ENCODE measurements around the gene OR2F2.

OR2F2 gene

DNA sequence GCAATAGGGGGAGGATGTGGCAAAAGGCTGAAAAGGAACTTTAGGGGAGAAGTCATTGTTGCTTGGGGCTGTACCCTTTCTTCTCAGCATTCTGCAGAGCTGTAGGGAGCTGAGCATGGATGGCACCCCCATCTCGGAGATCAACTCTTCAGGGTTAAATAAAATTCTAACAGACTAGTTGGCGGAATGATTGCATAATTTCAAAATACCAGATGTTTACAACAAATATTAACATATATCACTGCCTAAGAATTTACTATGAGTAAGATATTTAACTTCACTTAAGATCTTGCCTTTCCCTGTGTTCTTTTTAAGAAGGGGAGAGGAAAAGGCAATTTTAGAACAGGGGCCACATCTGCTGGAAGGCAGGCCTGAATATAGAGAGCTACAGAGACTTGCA, 19.1 kb downstream of the OR2F2 start:
- Histone ChIP-seq H3K27ac (ENCODE audit: low read depth, low read length) (no peak overlapping the region), H3K4me1 (ENCODE audit: control insufficient read depth, insufficient read depth, low read length) (no peaks in the 10 kb centered on the region), H3K9me3 (ENCODE audit: control insufficient read depth, insufficient read depth, low read depth, low read length) (no peaks in the 10 kb centered on the region), H3K9ac (ENCODE audit: low read length) (no peak overlapping the region), H3K27me3 (ENCODE audit: control insufficient read depth, insufficient read depth, low read length) (no peaks in the 10 kb centered on the region), H3K4me3 (ENCODE audit: low read depth, low read length) (no peak overlapping the region), H3K36me3 (ENCODE audit: control insufficient read depth, insufficient read depth, low read length) (no peaks in the 10 kb centered on the region)

DNA sequence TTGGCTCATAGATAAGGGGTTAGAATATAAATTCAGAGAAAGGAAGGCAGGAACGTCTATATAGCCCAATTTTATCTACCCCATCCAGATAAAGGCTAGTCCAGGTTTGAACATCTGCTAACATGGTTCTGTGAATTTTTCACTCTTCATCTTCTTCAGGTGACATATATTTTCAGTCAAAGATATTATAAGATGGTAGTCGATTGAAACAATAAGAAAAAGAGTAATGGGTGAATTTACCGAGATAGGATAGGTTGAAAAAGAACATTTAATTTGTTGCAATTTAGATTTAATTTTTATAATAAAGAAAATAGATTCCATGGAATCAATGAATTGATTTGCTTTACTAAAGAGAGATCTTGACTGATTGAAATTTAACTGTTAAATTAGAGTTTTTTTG, 19.5 kb downstream of the OR2F2 start, which contains the start of gene OR2F1:
OR2F1 (plus strand) TSS at position 301 of the 400 bp plus-strand sequence. CDS start 5,127 bp downstream, outside the sequence.
- Histone ChIP-seq H3K27ac (ENCODE audit: low read depth, low read length) (no peak within 1 kb of the TSS), H3K36me3 (ENCODE audit: control insufficient read depth, insufficient read depth, low read length) (no peaks in the 10 kb centered on the region), H3K27me3 (ENCODE audit: control insufficient read depth, insufficient read depth, low read length) (no peaks in the 10 kb centered on the region), H3K9me3 (ENCODE audit: control insufficient read depth, insufficient read depth, low read depth, low read length) (no peaks in the 10 kb centered on the region), H3K4me1 (ENCODE audit: control insufficient read depth, insufficient read depth, low read length) (no peaks in the 10 kb centered on the region), H3K9ac (ENCODE audit: low read length) (no peak within 1 kb of the TSS), H3K4me3 (ENCODE audit: low read depth, low read length) (no peak within 1 kb of the TSS)

DNA sequence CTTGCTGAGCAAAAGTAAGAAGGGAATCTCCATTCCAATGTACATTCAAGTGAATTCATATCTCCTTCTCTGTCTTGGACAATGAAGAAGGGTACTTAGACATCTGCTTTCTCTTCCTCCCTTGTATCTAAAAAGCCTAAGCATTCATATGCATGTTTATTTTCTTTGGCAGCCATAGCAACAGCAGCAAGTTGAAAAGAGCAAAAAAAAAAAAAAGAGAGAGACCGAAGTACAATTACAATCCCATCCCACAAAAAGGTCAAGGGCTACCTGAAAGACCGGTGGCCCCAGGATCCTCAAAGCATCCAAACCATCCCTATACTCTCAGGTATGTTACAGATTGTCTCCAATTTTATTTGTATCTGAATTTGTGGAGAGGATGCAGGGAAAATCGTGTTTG, 23.7 kb downstream of the OR2F2 start:
- no peak overlapping the region for H3K9ac ChIP-seq (ENCODE audit: low read length)
- no peak overlapping the region for H3K27ac ChIP-seq (ENCODE audit: low read depth, low read length)
- no peaks in the 10 kb centered on the region for H3K9me3 ChIP-seq (ENCODE audit: control insufficient read depth, insufficient read depth, low read depth, low read length)
- no peaks in the 10 kb centered on the region for H3K27me3 ChIP-seq (ENCODE audit: control insufficient read depth, insufficient read depth, low read length)
- H3K4me1 ChIP-seq (ENCODE audit: control insufficient read depth, insufficient read depth, low read length), result no peaks in the 10 kb centered on the region
- H3K36me3 ChIP-seq (ENCODE audit: control insufficient read depth, insufficient read depth, low read length), result no peaks in the 10 kb centered on the region
- H3K4me3 ChIP-seq (ENCODE audit: low read depth, low read length), result no peak overlapping the region

DNA sequence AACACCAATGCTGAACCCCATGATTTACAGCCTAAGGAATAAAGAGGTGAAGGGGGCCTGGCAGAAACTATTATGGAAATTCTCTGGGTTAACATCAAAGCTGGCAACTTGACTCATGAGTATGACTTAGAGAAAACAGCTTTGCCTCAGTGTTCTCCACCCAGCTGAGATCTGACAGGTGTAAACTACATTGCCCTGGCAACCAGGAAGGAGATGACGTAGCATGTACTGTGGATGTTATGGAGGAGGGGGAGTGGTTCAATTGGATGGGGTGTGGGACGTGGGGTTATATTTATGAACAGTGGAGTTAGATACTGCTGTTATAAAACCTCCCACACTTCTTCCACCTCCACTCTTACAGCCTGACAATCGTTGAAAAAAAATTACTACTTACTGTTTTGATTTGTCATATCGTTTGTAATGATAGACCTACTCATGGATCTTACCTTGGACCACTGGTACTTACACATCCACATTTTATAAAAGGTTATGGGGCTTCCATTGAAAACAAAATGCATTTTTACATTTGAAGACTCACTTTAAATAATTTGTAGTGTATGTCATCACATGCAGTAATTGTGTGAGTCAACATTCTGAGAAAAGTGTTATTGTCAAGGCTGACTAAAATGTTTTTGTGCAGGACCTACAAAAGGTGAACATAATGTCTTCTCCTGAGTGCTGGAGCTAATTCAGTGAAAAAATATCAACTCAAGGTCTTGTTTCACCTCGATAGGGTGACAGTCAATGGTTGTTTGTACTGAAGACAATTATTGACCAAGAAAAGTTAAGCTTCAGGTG, 26.0 kb downstream of the OR2F2 start:
- Histone ChIP-seq H3K4me1 (ENCODE audit: control insufficient read depth, insufficient read depth, low read length) (no peaks in the 10 kb centered on the region), H3K36me3 (ENCODE audit: control insufficient read depth, insufficient read depth, low read length) (no peaks in the 10 kb centered on the region), H3K27me3 (ENCODE audit: control insufficient read depth, insufficient read depth, low read length) (no peaks in the 10 kb centered on the region), H3K9ac (ENCODE audit: low read length) (no peak overlapping the region), H3K9me3 (ENCODE audit: control insufficient read depth, insufficient read depth, low read depth, low read length) (no peaks in the 10 kb centered on the region), H3K4me3 (ENCODE audit: low read depth, low read length) (no peak overlapping the region), H3K27ac (ENCODE audit: low read depth, low read length) (no peak overlapping the region)

DNA sequence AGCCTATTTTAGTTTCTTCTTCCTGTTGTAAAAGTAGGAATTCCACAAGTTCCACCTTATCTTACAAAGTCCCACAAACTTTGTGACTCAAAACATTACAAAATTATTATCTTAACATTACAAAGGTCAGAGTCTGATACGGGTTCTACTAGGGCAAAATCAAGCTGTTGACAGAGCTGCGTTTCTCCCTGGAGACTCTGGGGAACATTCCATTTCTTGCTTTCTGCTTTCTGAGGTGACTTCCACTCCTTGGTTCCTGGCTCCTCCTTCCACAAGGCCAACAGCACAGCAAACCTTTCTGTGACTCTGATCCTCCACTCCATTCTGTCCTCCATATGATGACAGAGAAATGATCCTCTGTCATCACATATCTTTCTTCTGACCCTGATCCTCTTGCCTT, 30.2 kb downstream of the OR2F2 start:
- H3K27ac ChIP-seq (ENCODE audit: low read depth, low read length), result no peak overlapping the region
- H3K9ac ChIP-seq (ENCODE audit: low read length), result no peak overlapping the region
- H3K4me3 ChIP-seq (ENCODE audit: low read depth, low read length), result no peak overlapping the region
- no peaks in the 10 kb centered on the region for H3K9me3 ChIP-seq (ENCODE audit: control insufficient read depth, insufficient read depth, low read depth, low read length)
- no peaks in the 10 kb centered on the region for H3K4me1 ChIP-seq (ENCODE audit: control insufficient read depth, insufficient read depth, low read length)
- H3K36me3 ChIP-seq (ENCODE audit: control insufficient read depth, insufficient read depth, low read length), result no peaks in the 10 kb centered on the region
- no peaks in the 10 kb centered on the region for H3K27me3 ChIP-seq (ENCODE audit: control insufficient read depth, insufficient read depth, low read length)

DNA sequence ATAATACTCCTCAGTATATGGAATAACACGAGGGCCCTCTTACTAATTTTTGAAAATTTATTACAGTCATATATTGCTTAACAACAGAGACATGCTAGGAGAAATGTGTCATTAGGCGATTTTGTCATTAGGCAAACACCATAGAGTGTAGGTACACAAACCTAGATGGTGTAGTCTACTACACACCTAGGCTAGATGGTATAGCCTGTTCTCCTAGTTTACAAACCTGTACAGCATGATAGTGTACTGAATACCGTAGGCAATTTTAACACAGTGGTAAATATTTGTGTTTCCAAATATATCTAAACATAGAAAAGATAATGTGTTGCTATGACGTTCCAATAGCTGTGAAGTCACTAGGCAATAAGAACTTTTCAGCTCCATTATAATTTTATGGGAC, 32.4 kb downstream of the OR2F2 start:
- Histone ChIP-seq H3K4me3 (ENCODE audit: low read depth, low read length) (no peak overlapping the region), H3K9ac (ENCODE audit: low read length) (no peak overlapping the region), H3K4me1 (ENCODE audit: control insufficient read depth, insufficient read depth, low read length) (no peaks in the 10 kb centered on the region), H3K36me3 (ENCODE audit: control insufficient read depth, insufficient read depth, low read length) (no peaks in the 10 kb centered on the region), H3K27me3 (ENCODE audit: control insufficient read depth, insufficient read depth, low read length) (no peaks in the 10 kb centered on the region), H3K27ac (ENCODE audit: low read depth, low read length) (no peak overlapping the region), H3K9me3 (ENCODE audit: control insufficient read depth, insufficient read depth, low read depth, low read length) (no peaks in the 10 kb centered on the region)

DNA sequence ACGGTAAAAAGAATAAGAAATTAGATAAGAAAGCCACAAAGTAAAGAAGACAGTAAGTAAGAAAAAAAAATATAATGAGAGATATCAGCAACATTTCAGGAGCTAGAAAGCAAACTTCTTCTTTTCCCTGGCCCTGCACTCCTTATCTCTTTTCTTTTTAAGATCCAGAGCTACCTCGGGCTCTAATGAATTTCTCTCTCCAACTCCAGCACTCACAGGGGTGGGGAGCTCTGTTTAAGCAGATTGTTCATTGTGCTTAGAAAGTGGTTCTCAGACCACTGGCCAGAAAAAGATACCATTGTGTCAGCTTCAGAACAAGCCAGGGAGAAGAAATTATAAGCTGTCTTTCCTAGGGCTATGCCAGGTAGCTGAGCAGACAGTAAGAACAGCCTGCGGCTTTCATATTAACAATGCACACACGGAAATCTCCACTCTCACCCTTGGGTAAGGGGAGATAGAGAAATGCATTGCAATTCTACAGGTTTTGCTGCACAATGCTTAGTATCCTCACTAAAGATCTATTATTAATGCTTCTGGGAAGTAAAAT, 38.9 kb downstream of the OR2F2 start:
- Histone ChIP-seq H3K27ac (ENCODE audit: low read depth, low read length) (no peak overlapping the region), H3K27me3 (ENCODE audit: control insufficient read depth, insufficient read depth, low read length) (no peaks in the 10 kb centered on the region), H3K4me3 (ENCODE audit: low read depth, low read length) (no peak overlapping the region)

DNA sequence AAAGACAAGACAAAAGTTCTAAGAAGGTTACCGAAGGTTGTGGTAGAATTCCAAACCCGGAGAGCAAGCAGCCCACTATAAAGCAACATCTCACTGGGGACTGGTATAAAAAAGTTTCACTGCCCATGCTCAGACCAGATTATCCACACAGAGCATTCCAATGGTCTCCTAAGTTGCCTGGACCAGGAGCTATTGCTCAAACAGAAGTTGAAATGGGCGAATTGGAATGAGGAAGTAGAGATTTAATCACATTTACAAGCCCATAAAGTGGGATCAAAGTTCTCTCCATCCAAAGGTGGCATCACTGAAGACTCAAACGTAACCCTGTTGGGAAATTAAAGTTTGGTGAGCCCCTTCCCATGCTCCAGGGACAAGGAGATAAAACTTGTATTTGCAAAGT, 39.4 kb downstream of the OR2F2 start:
- Histone ChIP-seq H3K27me3 (ENCODE audit: control insufficient read depth, insufficient read depth, low read length) (no peaks in the 10 kb centered on the region), H3K9ac (ENCODE audit: low read length) (no peak overlapping the region), H3K27ac (ENCODE audit: low read depth, low read length) (no peak overlapping the region), H3K9me3 (ENCODE audit: control insufficient read depth, insufficient read depth, low read depth, low read length) (no peaks in the 10 kb centered on the region), H3K36me3 (ENCODE audit: control insufficient read depth, insufficient read depth, low read length) (no peaks in the 10 kb centered on the region), H3K4me1 (ENCODE audit: control insufficient read depth, insufficient read depth, low read length) (no peaks in the 10 kb centered on the region), H3K4me3 (ENCODE audit: low read depth, low read length) (no peak overlapping the region)

More for the DNA sequence above, 38.9 kb downstream of the OR2F2 start:
- Histone ChIP-seq H3K4me1 (ENCODE audit: control insufficient read depth, insufficient read depth, low read length) (no peaks in the 10 kb centered on the region), H3K36me3 (ENCODE audit: control insufficient read depth, insufficient read depth, low read length) (no peaks in the 10 kb centered on the region), H3K9me3 (ENCODE audit: control insufficient read depth, insufficient read depth, low read depth, low read length) (no peaks in the 10 kb centered on the region), H3K9ac (ENCODE audit: low read length) (no peak overlapping the region)

DNA sequence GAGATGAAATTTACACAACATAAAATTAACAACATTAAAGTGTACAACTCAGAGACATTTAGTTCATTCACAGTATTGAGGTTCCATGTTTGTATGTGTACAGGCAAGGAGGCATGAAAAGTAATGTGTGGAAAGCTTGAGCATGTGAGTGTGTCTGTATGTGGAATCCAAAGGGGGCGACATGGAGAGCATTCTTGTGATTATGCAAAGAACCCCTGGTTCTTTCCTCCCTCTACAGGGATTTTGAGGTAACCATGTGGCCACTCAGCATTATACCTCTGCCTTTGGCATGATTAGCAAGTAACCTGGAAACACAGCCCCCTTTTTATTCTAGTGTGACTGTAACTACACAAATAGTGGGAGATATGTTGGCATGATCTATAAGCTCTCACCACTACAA, 40.6 kb downstream of the OR2F2 start:
- no peaks in the 10 kb centered on the region for H3K36me3 ChIP-seq (ENCODE audit: control insufficient read depth, insufficient read depth, low read length)
- H3K27ac ChIP-seq (ENCODE audit: low read depth, low read length), result no peak overlapping the region
- H3K9ac ChIP-seq (ENCODE audit: low read length), result no peak overlapping the region
- no peaks in the 10 kb centered on the region for H3K4me1 ChIP-seq (ENCODE audit: control insufficient read depth, insufficient read depth, low read length)
- no peaks in the 10 kb centered on the region for H3K9me3 ChIP-seq (ENCODE audit: control insufficient read depth, insufficient read depth, low read depth, low read length)
- no peak overlapping the region for H3K4me3 ChIP-seq (ENCODE audit: low read depth, low read length)
- no peaks in the 10 kb centered on the region for H3K27me3 ChIP-seq (ENCODE audit: control insufficient read depth, insufficient read depth, low read length)

DNA sequence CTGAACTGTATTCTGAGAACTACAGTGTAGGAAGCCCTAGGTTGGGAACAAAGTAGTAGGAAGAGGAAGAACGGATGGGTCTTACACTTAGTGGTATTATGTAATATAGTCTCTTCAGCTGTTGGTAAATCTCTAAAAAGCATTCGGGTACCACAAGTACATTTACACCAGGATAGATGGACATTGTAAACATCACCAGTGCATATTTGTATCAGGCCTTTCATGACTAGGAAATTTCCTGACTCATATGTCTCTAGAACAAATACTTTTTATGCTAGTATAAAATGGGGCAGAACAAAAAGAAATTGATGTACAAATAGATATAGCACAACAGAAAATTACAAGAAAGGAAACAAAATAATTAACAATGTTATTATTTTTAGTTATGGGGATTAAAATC, 43.6 kb downstream of the OR2F2 start:
- no peak overlapping the region for H3K4me3 ChIP-seq (ENCODE audit: low read depth, low read length)
- H3K4me1 ChIP-seq (ENCODE audit: control insufficient read depth, insufficient read depth, low read length), result no peaks in the 10 kb centered on the region
- no peaks in the 10 kb centered on the region for H3K27me3 ChIP-seq (ENCODE audit: control insufficient read depth, insufficient read depth, low read length)
- no peaks in the 10 kb centered on the region for H3K9me3 ChIP-seq (ENCODE audit: control insufficient read depth, insufficient read depth, low read depth, low read length)
- H3K27ac ChIP-seq (ENCODE audit: low read depth, low read length), result no peak overlapping the region
- no peak overlapping the region for H3K9ac ChIP-seq (ENCODE audit: low read length)
- H3K36me3 ChIP-seq (ENCODE audit: control insufficient read depth, insufficient read depth, low read length), result no peaks in the 10 kb centered on the region

DNA sequence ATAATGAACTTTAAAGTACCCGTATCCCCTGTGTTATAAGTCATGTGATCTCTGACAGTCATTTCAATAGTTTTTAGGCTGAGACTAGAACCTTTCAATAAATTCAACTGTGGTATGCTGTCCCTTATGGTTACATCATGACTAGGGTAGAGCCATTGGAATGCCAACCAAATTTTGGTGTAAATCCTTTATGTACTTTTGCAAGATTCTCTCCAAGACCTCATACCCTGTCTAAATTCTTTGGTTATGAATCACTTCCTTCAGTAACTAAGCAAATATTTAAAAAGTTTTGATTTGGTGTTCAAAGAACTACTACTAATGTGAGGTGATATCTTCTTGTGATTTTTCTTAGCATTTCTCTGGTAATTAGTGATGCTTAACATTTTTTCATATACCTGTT, 44.3 kb downstream of the OR2F2 start:
- Histone ChIP-seq H3K27ac (ENCODE audit: low read depth, low read length) (no peak overlapping the region), H3K9ac (ENCODE audit: low read length) (no peak overlapping the region), H3K27me3 (ENCODE audit: control insufficient read depth, insufficient read depth, low read length) (no peaks in the 10 kb centered on the region), H3K9me3 (ENCODE audit: control insufficient read depth, insufficient read depth, low read depth, low read length) (no peaks in the 10 kb centered on the region), H3K36me3 (ENCODE audit: control insufficient read depth, insufficient read depth, low read length) (no peaks in the 10 kb centered on the region), H3K4me3 (ENCODE audit: low read depth, low read length) (no peak overlapping the region), H3K4me1 (ENCODE audit: control insufficient read depth, insufficient read depth, low read length) (no peaks in the 10 kb centered on the region)

Data from HUES6 (cell line).